Activated naive CD4-positive, alpha-beta T cell treated with anti-CD3 and anti-CD28 coated beads for 36 hours (primary cell): Measurements from ENCODE around the gene CD34. TPM values are rescaled to one million over a fixed set of nuclear protein-coding genes. Genes with fewer than 3 reads are reported as not detected.

Experiments used
- CTCF ChIA-PET: fragments of 350-600 bp; sonication (Branson Sonifier 250); formaldehyde crosslinking; loops from one replicate; lab custom pipeline; 2021; ENCODE audit warnings: antibody characterized with exemption; lab: Charles Lee
- DNase-seq: peaks from one replicate; pipeline ENCODE4 v3.0.0-alpha.2; 2020
- H3K27ac Mint-ChIP-seq: one replicate; pipeline ENCODE4 v1.8.0; 2021; ENCODE audit warnings: mild to moderate bottlenecking, mixed read lengths
- H3K27me3 Mint-ChIP-seq: one replicate; pipeline ENCODE4 v1.8.0; 2021; ENCODE audit warnings: low read depth, mixed read lengths
- H3K36me3 Mint-ChIP-seq: one replicate; pipeline ENCODE4 v1.8.0; 2021; ENCODE audit warnings: low read depth, mixed read lengths
- H3K4me1 Mint-ChIP-seq: one replicate; pipeline ENCODE4 v1.8.0; 2021; ENCODE audit warnings: low read depth, mixed read lengths
- H3K4me3 Mint-ChIP-seq: one replicate; pipeline ENCODE4 v1.8.0; 2021; ENCODE audit warnings: mild to moderate bottlenecking, moderate library complexity, mixed read lengths
- H3K9me3 Mint-ChIP-seq: one replicate; pipeline ENCODE4 v1.8.0; 2021; ENCODE audit warnings: mixed read lengths
- intact Hi-C: fragments of 100-400 bp; cut with micrococcal nuclease; formaldehyde crosslinking; loops from one replicate; pipeline ENCODE4 v1.15.1; 2023
- total RNA-seq, 2 experiments: library from RNA; stranded (reverse); gene quantifications; one replicate each; pipeline ENCODE4 v1.2.3, GENCODE V29; 2021

Gene CD34
- total RNA-seq, 2 experiments from 2014 or later = 0.02 TPM

DNA sequence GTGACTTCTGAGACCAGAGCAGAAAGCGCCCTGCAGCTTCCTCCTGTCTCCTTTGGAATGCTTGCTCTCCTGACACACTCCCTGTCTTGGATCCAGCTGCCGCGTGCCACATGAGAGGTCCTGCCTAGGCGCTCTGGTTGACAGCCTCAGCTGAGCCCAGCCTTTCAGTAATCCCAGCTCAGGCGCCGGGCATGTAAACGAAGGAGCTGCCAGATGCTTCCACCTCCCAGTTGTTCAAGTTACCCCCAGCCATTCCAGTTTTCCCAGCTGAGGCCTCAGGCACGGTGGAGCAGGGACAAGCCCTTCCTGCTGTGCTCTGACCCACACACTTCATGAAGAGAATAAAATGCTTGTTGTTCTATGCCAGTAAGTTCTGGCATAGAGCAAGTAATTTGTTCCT, 14.3 kb upstream of the CD34 start:
- Mint-ChIP-seq H3K27me3 (peaks cover 17% of the 10 kb centered on the region), H3K9me3 (no peaks in the 10 kb centered on the region), H3K4me1 (no peaks in the 10 kb centered on the region), H3K4me3 (no peak overlapping the region), H3K36me3 (no peaks in the 10 kb centered on the region), H3K27ac (no peak overlapping the region)
- DNase-seq = no peak
- intact Hi-C loops = no loop called here
- CTCF ChIA-PET = interaction anchor here (0.8 to 1.2 kb wide), 2 partner anchors 13 to 73 kb away, joined by 3 read pairs; no protein-coding TSS in a partner anchor

DNA sequence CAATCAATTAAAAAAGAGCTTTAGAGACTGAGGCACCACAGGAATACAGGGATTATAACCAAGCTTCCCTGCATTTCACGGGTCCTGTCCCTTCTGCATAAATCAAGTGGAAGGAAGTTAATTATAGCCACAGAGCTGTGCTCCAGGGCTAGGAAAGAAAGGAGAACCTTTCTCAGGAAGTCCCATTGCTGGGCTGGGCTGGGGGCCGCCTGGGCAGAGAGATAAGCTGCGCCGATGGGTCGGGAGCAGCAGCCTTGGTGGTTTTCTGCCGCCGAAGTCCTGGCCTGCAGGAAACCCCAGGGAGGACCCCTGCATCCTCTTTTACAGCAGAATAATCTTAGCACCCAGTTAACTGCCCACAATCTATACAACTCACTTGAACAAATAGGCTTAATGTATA, 12.6 kb upstream of the CD34 start:
- no peak for DNase-seq
- H3K4me3 Mint-ChIP-seq = no peak overlapping the region
- H3K27me3 Mint-ChIP-seq = peaks cover 22% of the 10 kb centered on the region
- no peaks in the 10 kb centered on the region for H3K36me3 Mint-ChIP-seq
- H3K4me1 Mint-ChIP-seq = no peaks in the 10 kb centered on the region
- CTCF ChIA-PET = interaction anchor here (0.9 to 1.1 kb wide), 2 partner anchors 38 to 40 kb away, joined by 3 read pairs; no protein-coding TSS in a partner anchor
- no peaks in the 10 kb centered on the region for H3K9me3 Mint-ChIP-seq
- H3K27ac Mint-ChIP-seq = no peak overlapping the region
- intact Hi-C loops = no loop called here

DNA sequence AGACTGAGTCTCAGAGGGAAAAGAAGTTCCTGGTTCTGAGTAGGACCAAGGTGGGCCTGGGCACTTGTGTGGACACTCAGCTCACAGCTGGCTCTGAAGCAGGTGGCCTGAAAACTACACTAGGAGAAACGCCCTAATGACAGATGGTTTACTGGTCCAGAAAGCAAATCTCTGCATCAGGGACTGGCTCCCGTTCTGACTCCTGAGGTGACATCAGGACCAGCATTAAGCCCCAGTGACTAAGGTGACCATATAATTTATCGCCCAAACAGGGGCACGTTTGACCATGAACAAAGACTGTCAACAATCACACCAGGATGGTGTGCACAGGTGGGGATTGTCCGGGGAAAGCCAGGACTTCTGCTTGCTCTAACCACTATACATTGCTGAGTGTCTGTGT, 12.2 kb upstream of the CD34 start:
- CTCF ChIA-PET = interaction anchor here (0.9 to 1.1 kb wide), 2 partner anchors 38 to 40 kb away, joined by 3 read pairs; no protein-coding TSS in a partner anchor
- peaks cover 23% of the 10 kb centered on the region for H3K27me3 Mint-ChIP-seq

DNA sequence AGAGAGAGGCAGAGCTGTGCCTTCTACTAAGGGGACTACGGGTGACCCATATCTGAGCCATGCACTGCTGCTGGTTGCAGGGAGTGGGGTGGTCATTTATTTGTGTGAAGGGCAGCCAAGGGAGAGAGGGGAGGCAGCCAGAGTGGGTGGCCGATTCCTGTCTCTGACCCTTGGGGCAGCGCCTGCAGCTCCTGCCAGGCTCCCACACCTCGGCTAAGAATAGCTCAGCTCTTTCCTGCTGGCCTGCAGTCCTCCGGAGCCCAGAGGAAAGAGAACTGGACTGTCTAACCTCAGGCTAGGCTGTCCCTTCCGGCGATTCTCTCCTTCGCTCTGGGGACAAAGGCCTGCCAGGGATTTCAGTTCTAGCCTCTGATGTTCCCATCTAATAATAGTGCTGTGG, 11.6 kb upstream of the CD34 start:
- intact Hi-C loops = no loop called here
- Mint-ChIP-seq H3K4me1 (no peaks in the 10 kb centered on the region), H3K36me3 (no peaks in the 10 kb centered on the region), H3K9me3 (no peaks in the 10 kb centered on the region), H3K4me3 (no peak overlapping the region), H3K27ac (no peak overlapping the region), H3K27me3 (peaks cover 25% of the 10 kb centered on the region)
- no peak for DNase-seq
- CTCF ChIA-PET = interaction anchor here (0.9 kb wide), 1 partner anchor 37 kb away, joined by 3 read pairs; no protein-coding TSS in a partner anchor

More for the DNA sequence above, 12.2 kb upstream of the CD34 start:
- Mint-ChIP-seq H3K27ac (no peak overlapping the region), H3K9me3 (no peaks in the 10 kb centered on the region), H3K36me3 (no peaks in the 10 kb centered on the region), H3K4me1 (no peaks in the 10 kb centered on the region), H3K4me3 (no peak overlapping the region)
- no peak for DNase-seq
- intact Hi-C loops = no loop called here

DNA sequence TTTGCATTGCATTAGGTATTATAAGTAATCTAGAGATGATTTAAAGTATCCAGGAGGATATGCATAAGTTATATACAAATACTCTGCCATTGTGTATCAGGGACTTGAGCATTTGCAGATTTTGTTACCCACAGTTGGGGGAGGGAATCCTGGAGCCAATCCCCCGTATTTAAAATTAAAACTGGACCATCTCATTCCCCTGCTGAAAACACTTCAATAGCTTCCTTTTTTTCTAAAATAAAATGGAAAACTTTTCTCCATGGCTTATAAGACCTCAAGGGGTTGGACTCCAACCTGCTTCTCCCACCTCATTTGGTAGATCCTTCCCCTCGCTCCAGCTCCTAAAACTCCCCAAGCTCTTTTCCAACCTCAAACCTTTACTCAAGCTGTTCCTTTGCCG, 10.4 kb upstream of the CD34 start:
- intact Hi-C loops = no loop called here
- CTCF ChIA-PET = interaction anchor here (1.0 kb wide), 1 partner anchor 42 kb away, joined by 3 read pairs; no protein-coding TSS in a partner anchor

DNA sequence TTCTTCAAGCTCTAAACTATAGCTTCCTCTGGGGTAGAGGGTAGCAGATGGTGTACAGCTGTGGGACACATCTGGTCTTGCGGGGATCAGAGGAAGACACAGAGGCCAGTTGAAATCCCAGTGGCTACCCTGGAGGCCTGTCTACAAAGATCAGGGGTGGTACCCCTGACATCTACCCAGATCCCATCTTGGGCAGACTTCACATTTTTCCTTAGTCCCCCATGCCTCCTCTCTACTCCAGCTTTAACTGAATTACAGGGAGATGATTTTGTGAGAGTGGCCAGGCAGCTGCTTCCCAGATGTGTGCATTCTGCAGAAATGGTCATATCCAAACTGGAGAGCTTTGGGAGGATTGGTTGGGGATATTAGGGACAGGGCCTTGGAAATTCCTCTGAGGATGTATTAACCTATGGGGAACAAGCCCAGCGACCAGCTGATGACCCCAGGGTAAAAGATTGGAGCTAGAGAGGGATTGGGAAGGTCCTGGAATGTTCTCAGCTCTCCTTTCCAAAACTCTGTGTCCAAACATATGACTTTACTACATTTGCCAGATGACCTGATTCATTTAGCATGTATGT, 9.6 kb upstream of the CD34 start:
- CTCF ChIA-PET = interaction anchor here (0.6 to 1.0 kb wide), 2 partner anchors 43 to 305 kb away, joined by 3 read pairs; no protein-coding TSS in a partner anchor
- no peak overlapping the region for H3K4me3 Mint-ChIP-seq
- no peaks in the 10 kb centered on the region for H3K4me1 Mint-ChIP-seq
- no peak for DNase-seq
- no peaks in the 10 kb centered on the region for H3K36me3 Mint-ChIP-seq
- H3K27ac Mint-ChIP-seq = no peak overlapping the region
- intact Hi-C loops = no loop called here
- no peaks in the 10 kb centered on the region for H3K9me3 Mint-ChIP-seq
- peaks cover 25% of the 10 kb centered on the region for H3K27me3 Mint-ChIP-seq

More for the DNA sequence above, 10.4 kb upstream of the CD34 start:
- H3K4me3 Mint-ChIP-seq = no peak overlapping the region
- H3K27me3 Mint-ChIP-seq = peaks cover 25% of the 10 kb centered on the region
- DNase-seq = no peak
- no peaks in the 10 kb centered on the region for H3K9me3 Mint-ChIP-seq
- no peak overlapping the region for H3K27ac Mint-ChIP-seq
- H3K36me3 Mint-ChIP-seq = no peaks in the 10 kb centered on the region
- no peaks in the 10 kb centered on the region for H3K4me1 Mint-ChIP-seq

DNA sequence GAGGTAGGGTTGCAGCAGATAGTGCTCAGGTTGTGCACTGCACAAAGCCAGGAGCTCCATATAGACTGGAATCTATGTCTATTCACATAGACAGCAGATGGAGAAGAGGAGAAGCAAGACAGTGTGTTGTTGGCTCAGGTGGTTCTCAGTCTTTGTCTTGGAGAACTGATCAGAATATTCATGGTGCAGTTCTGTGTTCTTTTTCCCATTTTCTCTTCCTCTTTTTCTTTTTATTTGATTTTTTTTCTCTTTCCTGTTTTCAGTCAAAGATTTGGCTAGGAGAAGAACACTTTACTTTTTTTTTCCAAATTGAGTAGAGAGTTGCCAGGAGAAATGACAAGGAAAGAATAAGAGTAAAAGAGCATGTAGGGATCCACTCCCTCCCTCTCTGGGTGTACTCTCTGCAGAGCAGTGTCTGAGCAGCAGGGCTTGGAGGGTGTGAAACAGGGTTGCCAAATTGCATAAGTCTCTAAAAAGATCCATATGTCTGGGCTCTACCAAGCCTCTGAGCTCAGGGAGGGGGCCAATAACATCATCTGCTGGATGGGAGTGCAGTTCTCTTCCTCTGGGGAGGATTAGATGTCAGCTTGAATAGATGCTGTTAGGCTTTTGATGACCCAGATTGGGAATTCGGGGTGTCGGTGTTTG, 8.7 kb upstream of the CD34 start:
- peaks cover 23% of the 10 kb centered on the region for H3K27me3 Mint-ChIP-seq
- no peaks in the 10 kb centered on the region for H3K9me3 Mint-ChIP-seq
- H3K4me3 Mint-ChIP-seq = no peak overlapping the region
- no peak overlapping the region for H3K27ac Mint-ChIP-seq
- H3K36me3 Mint-ChIP-seq = no peaks in the 10 kb centered on the region
- no peaks in the 10 kb centered on the region for H3K4me1 Mint-ChIP-seq
- no peak for DNase-seq
- CTCF ChIA-PET = interaction anchor here (0.6 kb wide), 1 partner anchor 306 kb away, joined by 3 read pairs; no protein-coding TSS in a partner anchor
- intact Hi-C loops = no loop called here

DNA sequence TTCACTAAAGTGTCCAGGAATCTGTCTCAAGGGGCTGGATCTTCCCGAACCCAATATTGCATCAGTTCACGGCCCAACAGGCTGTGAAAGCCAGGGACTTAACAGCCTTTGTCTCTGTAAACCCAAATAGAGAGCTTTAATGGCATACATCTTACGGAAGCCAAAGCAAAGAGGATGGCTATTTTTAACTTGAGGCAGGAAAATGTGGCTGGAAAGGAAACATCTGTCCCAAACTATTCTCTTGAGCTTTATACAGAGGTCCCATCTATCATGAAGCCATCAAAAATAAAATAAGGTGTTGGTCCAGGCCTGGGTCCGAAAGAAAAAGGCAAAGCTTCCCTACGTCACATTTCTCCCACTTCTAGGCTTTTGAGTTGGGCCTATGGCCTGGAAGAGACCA, 7.7 kb upstream of the CD34 start:
- H3K9me3 Mint-ChIP-seq = no peaks in the 10 kb centered on the region
- H3K4me3 Mint-ChIP-seq = no peak overlapping the region
- DNase-seq = no peak
- no peaks in the 10 kb centered on the region for H3K4me1 Mint-ChIP-seq
- no peak overlapping the region for H3K27ac Mint-ChIP-seq
- intact Hi-C loops = no loop called here
- CTCF ChIA-PET = interaction anchor here (0.9 to 2.1 kb wide), 2 partner anchors 34 to 44 kb away, joined by 4 to 9 read pairs; no protein-coding TSS in a partner anchor
- peaks cover 21% of the 10 kb centered on the region for H3K27me3 Mint-ChIP-seq
- H3K36me3 Mint-ChIP-seq = no peaks in the 10 kb centered on the region

DNA sequence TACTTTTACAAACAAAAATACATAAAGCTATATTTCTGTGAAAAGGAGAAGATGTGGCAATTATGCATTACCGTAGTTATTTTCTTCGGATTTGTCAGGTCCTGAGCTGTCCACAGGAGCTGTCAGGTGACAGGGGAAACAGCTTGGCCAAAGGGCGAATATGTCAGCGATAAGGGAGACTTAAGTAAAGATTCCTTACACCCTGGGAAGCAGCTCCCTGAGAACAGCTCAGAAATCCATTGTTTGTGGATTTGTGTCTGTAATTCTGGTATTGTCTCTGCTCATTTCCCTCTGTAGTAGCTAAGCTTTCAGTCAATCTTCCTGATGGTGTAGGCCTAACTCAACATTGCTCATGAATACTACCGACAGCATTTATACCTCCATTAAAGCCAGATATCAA, 7.1 kb upstream of the CD34 start:
- Mint-ChIP-seq H3K4me1 (no peaks in the 10 kb centered on the region), H3K36me3 (no peaks in the 10 kb centered on the region), H3K27ac (no peak overlapping the region), H3K27me3 (peaks cover 22% of the 10 kb centered on the region), H3K4me3 (no peak overlapping the region), H3K9me3 (no peaks in the 10 kb centered on the region)
- intact Hi-C loops = no loop called here
- CTCF ChIA-PET = interaction anchor here (0.6 to 2.1 kb wide), 4 partner anchors 33 to 1288 kb away, joined by 3 to 9 read pairs (median 4); no protein-coding TSS in a partner anchor
- DNase-seq = no peak

DNA sequence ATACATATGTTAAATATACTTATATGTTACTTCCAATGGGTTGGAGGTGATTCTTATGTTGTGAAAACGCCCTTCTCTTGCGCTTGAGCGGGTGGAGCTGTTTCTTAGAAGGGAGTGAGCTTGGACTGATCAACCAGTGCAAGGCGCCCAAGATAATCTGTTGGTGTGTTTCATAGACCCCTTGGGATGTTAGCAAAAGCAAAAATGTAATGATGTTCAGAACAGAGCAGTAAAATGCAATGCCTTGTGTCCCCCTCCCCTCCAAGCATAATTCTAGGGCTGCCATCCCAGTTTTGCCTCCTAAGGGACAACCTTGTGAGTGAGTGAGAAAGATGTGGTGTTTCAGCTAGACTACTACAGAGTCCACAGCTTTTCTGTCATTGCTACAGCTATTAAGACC, 6.2 kb upstream of the CD34 start:
- Mint-ChIP-seq H3K27me3 (peaks cover 27% of the 10 kb centered on the region), H3K4me1 (no peaks in the 10 kb centered on the region), H3K4me3 (no peak overlapping the region), H3K36me3 (no peaks in the 10 kb centered on the region), H3K27ac (no peak overlapping the region), H3K9me3 (no peaks in the 10 kb centered on the region)
- intact Hi-C loops = no loop called here
- CTCF ChIA-PET = interaction anchor here (1.1 to 2.1 kb wide), 2 partner anchors 32 to 87 kb away, joined by 3 to 9 read pairs; no protein-coding TSS in a partner anchor
- no peak for DNase-seq

DNA sequence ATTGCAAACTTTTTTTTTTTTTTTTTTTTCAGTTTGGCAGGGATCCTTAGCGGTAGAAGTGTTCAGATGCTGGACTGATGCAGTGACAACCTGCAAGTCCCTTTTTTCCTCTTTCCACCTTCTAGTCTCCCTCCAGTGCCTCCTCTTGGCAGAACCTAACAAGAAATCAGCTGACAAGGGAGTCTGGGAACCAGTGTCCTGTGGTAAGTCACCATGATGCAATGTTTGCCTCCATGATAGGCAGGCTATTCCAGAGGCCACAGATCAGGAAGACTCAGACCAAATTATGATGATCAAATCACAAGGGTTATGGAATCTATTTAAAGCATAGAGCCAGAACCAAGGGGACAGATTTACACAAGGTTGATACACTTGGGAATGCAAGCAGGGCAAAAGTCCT, 3.0 kb upstream of the CD34 start:
- Mint-ChIP-seq H3K9me3 (no peaks in the 10 kb centered on the region), H3K4me1 (peaks cover 16% of the 10 kb centered on the region), H3K4me3 (no peak overlapping the region), H3K36me3 (no peaks in the 10 kb centered on the region), H3K27me3 (peaks cover 45% of the 10 kb centered on the region), H3K27ac (no peak overlapping the region)
- no peak for DNase-seq
- intact Hi-C loops = no loop called here
- CTCF ChIA-PET = interaction anchor here (3.2 kb wide), 1 partner anchor 29 kb away, joined by 10 read pairs; no protein-coding TSS in a partner anchor

DNA sequence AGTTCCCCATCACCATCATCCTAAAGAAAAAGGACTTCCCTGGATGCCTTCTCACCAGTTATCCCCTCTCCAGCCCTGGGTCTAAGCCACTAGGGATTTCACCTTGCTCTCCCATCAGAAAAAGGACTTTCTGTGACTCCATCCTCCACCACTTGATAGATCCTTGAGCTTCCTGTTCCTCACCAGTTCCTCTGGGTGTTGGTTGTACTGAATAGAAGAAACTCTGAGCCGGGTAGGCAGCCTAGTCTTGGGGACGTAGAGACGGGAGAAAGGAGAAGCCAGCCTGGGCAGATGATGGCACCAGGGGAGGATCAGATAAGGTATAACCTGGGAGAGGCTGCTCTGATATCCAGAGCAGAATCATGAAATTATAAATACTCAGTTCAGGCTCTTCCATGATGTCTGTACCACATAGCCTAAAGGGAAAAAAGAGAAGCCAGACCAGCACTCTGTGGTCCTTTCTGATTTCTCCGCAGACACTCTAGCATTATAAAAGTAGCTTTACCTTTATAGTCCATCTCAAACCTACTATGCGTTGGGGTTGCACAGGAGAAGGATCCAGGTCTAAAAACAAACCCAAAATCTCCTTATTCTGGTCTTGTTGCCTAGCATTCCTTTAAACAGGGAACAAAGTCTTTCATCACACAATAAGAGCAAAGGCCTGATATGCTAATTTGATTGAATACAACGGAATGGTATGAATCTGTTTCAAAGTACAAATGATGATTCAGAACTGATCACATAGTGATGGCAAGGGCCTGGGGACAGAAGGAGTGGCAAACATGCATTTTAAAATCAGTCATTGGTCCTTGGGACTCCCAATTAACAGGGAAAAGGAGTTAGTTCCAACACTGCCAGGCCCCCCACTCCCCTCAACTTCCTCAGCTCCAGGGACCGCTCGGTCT, 1.2 kb upstream of the CD34 start:
- no peaks in the 10 kb centered on the region for H3K36me3 Mint-ChIP-seq
- H3K9me3 Mint-ChIP-seq = no peaks in the 10 kb centered on the region
- peaks cover 16% of the 10 kb centered on the region for H3K4me1 Mint-ChIP-seq
- peaks cover 52% of the 10 kb centered on the region for H3K27me3 Mint-ChIP-seq
- intact Hi-C loops = no loop called here
- DNase-seq = no peak
- H3K4me3 Mint-ChIP-seq = no peak overlapping the region
- H3K27ac Mint-ChIP-seq = no peak overlapping the region
- CTCF ChIA-PET = interaction anchor here (0.6 to 3.2 kb wide), 5 partner anchors 13 to 333 kb away, joined by 3 to 10 read pairs (median 3); no protein-coding TSS in a partner anchor
